ENCODE results near the gene LARGE2. TPM values are rescaled to one million over a fixed set of nuclear protein-coding genes. Genes with fewer than 3 reads are reported as not detected.

The LARGE2 gene
- total and polyA plus RNA-seq, 9 of the 15 experiments (the other 6 are each of a cell fraction or from before 2014, with no cell fraction given): 0.56 to 14.1 (median 6.6) TPM

GRCh38 chr11:45885274-45885920, 37.1 kb upstream of the LARGE2 start, which contains the start of gene MAPK8IP1 (continued):
- TF ChIP-seq MGA (IDR thresholded peaks at IDR 0.05) (no peak), E2F1 (CRISPR knock-in tag; IDR thresholded peaks at IDR 0.05) (no peak), NEUROD1 (IDR thresholded peaks at IDR 0.05; ENCODE audit: borderline replicate concordance, low read depth, low read length, partially characterized antibody) (no peak), EGR1 (conservative IDR thresholded peaks at IDR 0.05) (0 out of 2 replicates have a peak, but pooled peaks have one; percentile 8), ZBTB49 (CRISPR knock-in tag; IDR thresholded peaks at IDR 0.05; ENCODE audit: borderline replicate concordance) (no peak), SP1 (CRISPR knock-in tag; IDR thresholded peaks at IDR 0.05) (peak; percentile 69), RBBP5 (IDR thresholded peaks at IDR 0.05; ENCODE audit: borderline replicate concordance, insufficient read depth, low read length, poor library complexity, severe bottlenecking) (peak; percentile 31), VEZF1 (CRISPR knock-in tag; IDR thresholded peaks at IDR 0.05) (peak; percentile 97)

Measured in K562 (cell line).